ENCODE results near the gene DPP9. TPM values are rescaled to one million over a fixed set of nuclear protein-coding genes. Genes with fewer than 3 reads are reported as not detected.

DPP9 gene
- total RNA-seq, 1 donor from 2014 or later, result 53.8 TPM

- TF ChIP-seq CTCF (IDR thresholded peaks at IDR 0.05) (no peak), POLR2A (IDR thresholded peaks at IDR 0.05) (no peak), POLR2AphosphoS5 (IDR thresholded peaks at IDR 0.05; ENCODE audit: insufficient read depth in 1 of 2, low read depth in 1 of 2) (no peak)
- DNase-seq (ENCODE audit: extremely low spot score in 2 of 2), result no peak
- Histone ChIP-seq H3K36me3 (peaks cover 9 to 48% of the 10 kb centered on the region in 2 donors), H3K4me3 (no peak overlapping the region), H3K27ac (no peak overlapping the region), H3K27me3 (no peaks in the 10 kb centered on the region), H3K4me1 (no peaks in the 10 kb centered on the region), H3K9me3 (no peaks in the 10 kb centered on the region)
- intact Hi-C loops (cut with DNase I), result no loop called here
These were observed 66.4 kb downstream of the DPP9 start for GRCh38 chr19:4657262-4657661.

GRCh38 chr19:4656102-4656501, 67.5 kb downstream of the DPP9 start:
- Histone ChIP-seq H3K27me3 (no peaks in the 10 kb centered on the region), H3K36me3 (peaks cover 9 to 36% of the 10 kb centered on the region in 2 donors), H3K27ac (no peak overlapping the region), H3K9me3 (no peaks in the 10 kb centered on the region), H3K4me1 (no peaks in the 10 kb centered on the region), H3K4me3 (no peak overlapping the region)
- intact Hi-C loops (cut with DNase I), result no loop called here
- TF ChIP-seq CTCF (IDR thresholded peaks at IDR 0.05) (no peak), POLR2AphosphoS5 (IDR thresholded peaks at IDR 0.05; ENCODE audit: insufficient read depth in 1 of 2, low read depth in 1 of 2) (no peak), POLR2A (IDR thresholded peaks at IDR 0.05) (no peak)
- no peak for DNase-seq (ENCODE audit: extremely low spot score in 2 of 2)

GRCh38 chr19:4654437-4655361, 68.9 kb downstream of the DPP9 start:
- TF ChIP-seq CTCF (IDR thresholded peaks at IDR 0.05) (no peak), POLR2AphosphoS5 (IDR thresholded peaks at IDR 0.05; ENCODE audit: insufficient read depth in 1 of 2, low read depth in 1 of 2) (no peak), POLR2A (IDR thresholded peaks at IDR 0.05) (no peak)
- intact Hi-C loops (cut with DNase I), result no loop called here
- Histone ChIP-seq H3K9me3 (no peaks in the 10 kb centered on the region), H3K27me3 (no peaks in the 10 kb centered on the region), H3K4me3 (no peak overlapping the region), H3K4me1 (no peaks in the 10 kb centered on the region), H3K27ac (no peak overlapping the region), H3K36me3 (peaks cover 9 to 28% of the 10 kb centered on the region in 2 donors)
- DNase-seq (ENCODE audit: extremely low spot score in 2 of 2), result no peak

- no peak overlapping the region for H3K4me3 ChIP-seq
- DNase-seq (ENCODE audit: extremely low spot score in 2 of 2), result no peak
- no peak for TF ChIP-seq POLR2A (IDR thresholded peaks at IDR 0.05)
- TF ChIP-seq CTCF (IDR thresholded peaks at IDR 0.05), result no peak
- H3K4me1 ChIP-seq, result no peaks in the 10 kb centered on the region
- H3K27me3 ChIP-seq, result no peaks in the 10 kb centered on the region
- no peak overlapping the region for H3K27ac ChIP-seq
- no peaks in the 10 kb centered on the region for H3K9me3 ChIP-seq
- peaks cover 5 to 20% of the 10 kb centered on the region in 2 donors for H3K36me3 ChIP-seq
- intact Hi-C loops (cut with DNase I), result no loop called here
These were observed 69.7 kb downstream of the DPP9 start for GRCh38 chr19:4653793-4654436.

GRCh38 chr19:4652075-4652474, 71.6 kb downstream of the DPP9 start:
- Histone ChIP-seq H3K4me3 (no peak overlapping the region), H3K9me3 (no peaks in the 10 kb centered on the region), H3K36me3 (peaks cover 0 to 1% of the 10 kb centered on the region in 2 donors), H3K27me3 (no peaks in the 10 kb centered on the region), H3K27ac (no peak overlapping the region), H3K4me1 (no peaks in the 10 kb centered on the region)
- DNase-seq (ENCODE audit: extremely low spot score in 2 of 2), result no peak
- intact Hi-C loops (cut with DNase I), result no loop called here
- TF ChIP-seq CTCF (IDR thresholded peaks at IDR 0.05) (no peak), POLR2AphosphoS5 (IDR thresholded peaks at IDR 0.05; ENCODE audit: insufficient read depth in 1 of 2, low read depth in 1 of 2) (no peak), POLR2A (IDR thresholded peaks at IDR 0.05) (no peak)
